Keratinocyte (primary cell): ENCODE data around the gene SSUH2. TPM values are rescaled to one million over a fixed set of nuclear protein-coding genes. Genes with fewer than 3 reads are reported as not detected.

Experiments
- DNase-seq: peaks from one replicate; pipeline ENCODE4 v3.0.0-alpha.2; 2011; ENCODE audit warnings: low read depth, missing footprints, low spot score
- FAIRE-seq: peaks from 2 replicates; lab custom pipeline; 2011; peaks lifted over from hg19 to GRCh38; lab: Jason Lieb, UNC
- H2AFZ ChIP-seq: 2 replicates; pipeline ENCODE4 v1.6.0; 2012; ENCODE audit warnings: low read length, control low read depth, inconsistent platforms; ENCODE audit not compliant: control insufficient read depth
- H3K27ac ChIP-seq: 2 replicates; pipeline ENCODE4 v1.5.1; 2011; ENCODE audit warnings: low read length; ENCODE audit not compliant: control insufficient read depth, insufficient read depth
- H3K27me3 ChIP-seq: 3 replicates; pipeline ENCODE4 v1.6.0; 2011; ENCODE audit warnings: low read length; ENCODE audit not compliant: control insufficient read depth, insufficient read depth; ENCODE audit errors: extremely low read depth
- H3K36me3 ChIP-seq, 2 experiments: 2 replicates in 1 of 2; 3 replicates in 1 of 2; pipeline ENCODE4 v1.5.1; 2011; ENCODE audit warnings: low read length in 2 of 2, mild to moderate bottlenecking in 1 of 2; ENCODE audit not compliant: control insufficient read depth in 2 of 2, insufficient read depth in 2 of 2; ENCODE audit errors: extremely low read depth in 1 of 2
- H3K4me1 ChIP-seq: 3 replicates; pipeline ENCODE4 v1.5.1; 2011; ENCODE audit warnings: low read length; ENCODE audit not compliant: control insufficient read depth, insufficient read depth; ENCODE audit errors: extremely low read depth
- H3K4me2 ChIP-seq: 3 replicates; pipeline ENCODE4 v1.6.0; 2011; ENCODE audit warnings: low read depth, low read length; ENCODE audit not compliant: control insufficient read depth, insufficient read depth; ENCODE audit errors: extremely low read depth
- H3K4me3 ChIP-seq, 3 experiments: fragments of 200-600 bp in 1 of 3; sonication (generic) in 1 of 3; 2 replicates in 2 of 3; 3 replicates in 1 of 3; pipeline ENCODE4 v1.5.1; 2011 to 2016; ENCODE audit warnings: low read length in 3 of 3, mild to moderate bottlenecking in 3 of 3, control low read depth in 2 of 3, inconsistent platforms in 1 of 3, low read depth in 1 of 3, mixed read lengths in 1 of 3, mixed run types in 1 of 3, moderate library complexity in 1 of 3; ENCODE audit not compliant: control insufficient read depth in 2 of 3, insufficient read depth in 2 of 3; ENCODE audit errors: extremely low read depth in 1 of 3
- H3K79me2 ChIP-seq: 2 replicates; pipeline ENCODE4 v1.6.0; 2012; ENCODE audit warnings: low read length; ENCODE audit not compliant: control insufficient read depth, insufficient read depth
- H3K9ac ChIP-seq: 3 replicates; pipeline ENCODE4 v1.6.0; 2011; ENCODE audit warnings: low read length; ENCODE audit not compliant: control insufficient read depth, insufficient read depth; ENCODE audit errors: extremely low read depth
- H3K9me1 ChIP-seq: 3 replicates; pipeline ENCODE4 v1.6.0; 2011; ENCODE audit warnings: low read length; ENCODE audit not compliant: control insufficient read depth, insufficient read depth; ENCODE audit errors: extremely low read depth
- H3K9me3 ChIP-seq: 2 replicates; pipeline ENCODE4 v1.5.1; 2012; ENCODE audit warnings: low read depth, low read length; ENCODE audit not compliant: control insufficient read depth
- H4K20me1 ChIP-seq: 3 replicates; pipeline ENCODE4 v1.6.0; 2011; ENCODE audit warnings: low read length; ENCODE audit not compliant: control insufficient read depth, insufficient read depth; ENCODE audit errors: extremely low read depth
- EZH2 ChIP-seq: IDR thresholded peaks from one replicate; pipeline ENCODE4 v1.6.1; 2012; ENCODE audit warnings: inconsistent platforms, mild to moderate bottlenecking, low read length, moderate library complexity
- dilution Hi-C: fragments of 300-500 bp; cut with MboI; formaldehyde crosslinking; loops from one replicate; pipeline ENCODE4 v1.7.0; 2020; ENCODE audit warnings: low sequenced_read_pairs; ENCODE audit not compliant: extremely low pct_ligation_motif_present
- polyA plus RNA-seq, 5 experiments: library from polyadenylated mRNA; depleted of rRNA in 3 of 5; stranded (reverse) in 3 of 5; stranded (forward) in 1 of 5; unstranded in 1 of 5; fragments of >200 nt; gene quantifications; 1 replicate in 1 of 5; 2 replicates in 3 of 5; 3 replicates in 1 of 5; pipeline versions ENCODE4 v1.2.1 to v1.2.3, GENCODE V29; 2011 to 2012; ENCODE audit warnings: missing spikeins in 2 of 5, low read depth in 1 of 5, low replicate concordance in 1 of 5
- TF ChIP-seq, protein P1 (sequence below), 3 experiments: IDR thresholded peaks in 1 of 3; conservative IDR thresholded peaks in 1 of 3; optimal IDR thresholded peaks in 1 of 3; 2 replicates in 2 of 3; 3 replicates in 1 of 3; pipeline versions ENCODE3 to v1.5.1; 2011; ENCODE audit warnings: low read length in 3 of 3, mild to moderate bottlenecking in 3 of 3, moderate library complexity in 2 of 3, control low read depth in 1 of 3, inconsistent platforms in 1 of 3; ENCODE audit not compliant: insufficient read depth in 2 of 3; ENCODE audit errors: extremely low read depth in 1 of 3

The SSUH2 gene
- polyA plus RNA-seq, 1 donor (not counting 4 experiments of a cell fraction or from before 2014, with no cell fraction given): 0.09 TPM

- H4K20me1 ChIP-seq: no peaks in the 10 kb centered on the region
- TF ChIP-seq, protein P1, sequence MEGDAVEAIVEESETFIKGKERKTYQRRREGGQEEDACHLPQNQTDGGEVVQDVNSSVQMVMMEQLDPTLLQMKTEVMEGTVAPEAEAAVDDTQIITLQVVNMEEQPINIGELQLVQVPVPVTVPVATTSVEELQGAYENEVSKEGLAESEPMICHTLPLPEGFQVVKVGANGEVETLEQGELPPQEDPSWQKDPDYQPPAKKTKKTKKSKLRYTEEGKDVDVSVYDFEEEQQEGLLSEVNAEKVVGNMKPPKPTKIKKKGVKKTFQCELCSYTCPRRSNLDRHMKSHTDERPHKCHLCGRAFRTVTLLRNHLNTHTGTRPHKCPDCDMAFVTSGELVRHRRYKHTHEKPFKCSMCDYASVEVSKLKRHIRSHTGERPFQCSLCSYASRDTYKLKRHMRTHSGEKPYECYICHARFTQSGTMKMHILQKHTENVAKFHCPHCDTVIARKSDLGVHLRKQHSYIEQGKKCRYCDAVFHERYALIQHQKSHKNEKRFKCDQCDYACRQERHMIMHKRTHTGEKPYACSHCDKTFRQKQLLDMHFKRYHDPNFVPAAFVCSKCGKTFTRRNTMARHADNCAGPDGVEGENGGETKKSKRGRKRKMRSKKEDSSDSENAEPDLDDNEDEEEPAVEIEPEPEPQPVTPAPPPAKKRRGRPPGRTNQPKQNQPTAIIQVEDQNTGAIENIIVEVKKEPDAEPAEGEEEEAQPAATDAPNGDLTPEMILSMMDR (optimal IDR thresholded peaks at IDR 0.05 in 1 of 3, IDR thresholded peaks at IDR 0.05 in 1 of 3, conservative IDR thresholded peaks at IDR 0.05 in 1 of 3; ENCODE audit: extremely low read depth in 1 of 3, insufficient read depth in 2 of 3, low read length in 3 of 3): no peak
- no peak for TF ChIP-seq EZH2
- peak overlapping the region; percentile 20 for H3K9ac ChIP-seq
- no peaks in the 10 kb centered on the region for H3K36me3 ChIP-seq
- no peak overlapping the region for H3K4me3 ChIP-seq
- no peaks in the 10 kb centered on the region for H3K9me1 ChIP-seq
- DNase-seq (no peak), FAIRE-seq (peak; percentile 73)
- H3K9me3 ChIP-seq: no peaks in the 10 kb centered on the region
- peaks cover 22% of the 10 kb centered on the region for H3K4me1 ChIP-seq
- no peaks in the 10 kb centered on the region for H3K27me3 ChIP-seq
- no peak overlapping the region for H2AFZ ChIP-seq
- H3K27ac ChIP-seq: peak overlapping the region; percentile 42
- dilution Hi-C loops: no loop called here
- H3K4me2 ChIP-seq: peak overlapping the region; percentile 34
- H3K79me2 ChIP-seq: no peaks in the 10 kb centered on the region
These were observed 12.0 kb downstream of the SSUH2 start for GRCh38 chr3:8632402-8633237.

GRCh38 chr3:8631661-8632060 is 12.9 kb downstream of the SSUH2 start:
- H3K9me1 ChIP-seq: no peaks in the 10 kb centered on the region
- peaks cover 22% of the 10 kb centered on the region for H3K4me1 ChIP-seq
- H3K9me3 ChIP-seq: no peaks in the 10 kb centered on the region
- FAIRE-seq: no peak
- no peak overlapping the region for H3K4me3 ChIP-seq
- dilution Hi-C loops: no loop called here
- no peak overlapping the region for H2AFZ ChIP-seq
- H3K36me3 ChIP-seq: no peaks in the 10 kb centered on the region
- H3K79me2 ChIP-seq: no peaks in the 10 kb centered on the region
- H3K27me3 ChIP-seq: no peaks in the 10 kb centered on the region
- H3K27ac ChIP-seq: no peak overlapping the region
- TF ChIP-seq, protein P1 (optimal IDR thresholded peaks at IDR 0.05 in 1 of 3, IDR thresholded peaks at IDR 0.05 in 1 of 3, conservative IDR thresholded peaks at IDR 0.05 in 1 of 3; ENCODE audit: extremely low read depth in 1 of 3, insufficient read depth in 2 of 3, low read length in 3 of 3): no peak
- TF ChIP-seq EZH2: no peak
- no peak for DNase-seq
- no peaks in the 10 kb centered on the region for H4K20me1 ChIP-seq
- H3K4me2 ChIP-seq: no peak overlapping the region
- no peak overlapping the region for H3K9ac ChIP-seq
